ENCODE measurements around the gene CFAP61.

CFAP61 gene

GRCh38 chr20:20365480-20366161 is 313.3 kb downstream of the CFAP61 start:
- TF ChIP-seq ZIC2 (tag by site-specific recombination; IDR thresholded peaks at IDR 0.05) = no peak
- TF ChIP-seq ZNF501 (tag by site-specific recombination; IDR thresholded peaks at IDR 0.05) = no peak
- TF ChIP-seq ZXDB (tag by site-specific recombination; IDR thresholded peaks at IDR 0.05) = no peak
- TF ChIP-seq MEIS1 (CRISPR knock-in tag; IDR thresholded peaks at IDR 0.05; ENCODE audit: borderline replicate concordance) = no peak
- Histone ChIP-seq H3K9me3 (ENCODE audit: control insufficient read depth, insufficient read depth, low read depth, low read length) (no peaks in the 10 kb centered on the region), H3K4me3 (ENCODE audit: low read depth, low read length) (no peak overlapping the region), H3K36me3 (ENCODE audit: control insufficient read depth in 2 of 2, insufficient read depth in 1 of 2, low read length in 2 of 2) (no peaks in the 10 kb centered on the region), H3K27ac (ENCODE audit: extremely low read depth, low read depth, low read length) (no peak overlapping the region), H3K4me1 (ENCODE audit: control insufficient read depth, insufficient read depth, low read length) (peaks cover 11% of the 10 kb centered on the region; the same call in 1 of the 2 replicates)
- POLR2A ChIA-PET = no interaction called here
- CTCF ChIA-PET = interaction anchor here (0.6 kb wide), 1 partner anchor 182 kb away, joined by 3 read pairs; no protein-coding TSS in a partner anchor

GRCh38 chr20:20366551-20366875 is 314.2 kb downstream of the CFAP61 start:
- Histone ChIP-seq H3K9me3 (ENCODE audit: control insufficient read depth, insufficient read depth, low read depth, low read length) (no peaks in the 10 kb centered on the region), H3K36me3 (ENCODE audit: control insufficient read depth in 2 of 2, insufficient read depth in 1 of 2, low read length in 2 of 2) (no peaks in the 10 kb centered on the region), H3K4me1 (ENCODE audit: control insufficient read depth, insufficient read depth, low read length) (peaks cover 11% of the 10 kb centered on the region; the same call in 1 of the 2 replicates), H3K4me3 (ENCODE audit: low read depth, low read length) (no peak overlapping the region), H3K27ac (ENCODE audit: extremely low read depth, low read depth, low read length) (no peak overlapping the region)
- ChIA-PET CTCF (interaction anchor here (0.7 kb wide), 1 partner anchor 33 kb away, joined by 4 read pairs; no protein-coding TSS in a partner anchor), POLR2A (no interaction called here)
- TF ChIP-seq ZNF19 (tag by site-specific recombination; IDR thresholded peaks at IDR 0.05; ENCODE audit: low read depth) (no peak), ZFHX2 (tag by site-specific recombination; conservative IDR thresholded peaks at IDR 0.05) (no peak), ZNF211 (tag by site-specific recombination; IDR thresholded peaks at IDR 0.05; ENCODE audit: low read depth) (no peak), ZBTB20 (tag by site-specific recombination; IDR thresholded peaks at IDR 0.05) (no peak), ZNF324 (tag by site-specific recombination; IDR thresholded peaks at IDR 0.05) (no peak), ZNF843 (tag by site-specific recombination; IDR thresholded peaks at IDR 0.05) (no peak), ZNF48 (tag by site-specific recombination; IDR thresholded peaks at IDR 0.05) (no peak), ZBTB21 (tag by site-specific recombination; IDR thresholded peaks at IDR 0.05) (no peak), GLIS2 (tag by site-specific recombination; IDR thresholded peaks at IDR 0.05) (no peak)

GRCh38 chr20:20366876-20367574 is 314.7 kb downstream of the CFAP61 start:
- no peaks in the 10 kb centered on the region for H3K36me3 ChIP-seq (ENCODE audit: control insufficient read depth in 2 of 2, insufficient read depth in 1 of 2, low read length in 2 of 2)
- no peaks in the 10 kb centered on the region for H3K9me3 ChIP-seq (ENCODE audit: control insufficient read depth, insufficient read depth, low read depth, low read length)
- H3K4me3 ChIP-seq (ENCODE audit: low read depth, low read length) = no peak overlapping the region
- no peak overlapping the region for H3K27ac ChIP-seq (ENCODE audit: extremely low read depth, low read depth, low read length)
- ChIA-PET CTCF (interaction anchor here (0.7 kb wide), 1 partner anchor 34 kb away, joined by 4 read pairs; no protein-coding TSS in a partner anchor), POLR2A (no interaction called here)
- peaks cover 11% of the 10 kb centered on the region; the same call in 1 of the 2 replicates for H3K4me1 ChIP-seq (ENCODE audit: control insufficient read depth, insufficient read depth, low read length)
- TF ChIP-seq KLF16 (tag by site-specific recombination; IDR thresholded peaks at IDR 0.05) (no peak), ZNF362 (tag by site-specific recombination; IDR thresholded peaks at IDR 0.05) (no peak), ZBTB7A (tag by site-specific recombination; IDR thresholded peaks at IDR 0.05; ENCODE audit: low read depth) (no peak), HOXA7 (CRISPR knock-in tag; IDR thresholded peaks at IDR 0.05; ENCODE audit: borderline replicate concordance) (no peak), ZSCAN5A (tag by site-specific recombination; IDR thresholded peaks at IDR 0.05) (no peak), ZNF529 (tag by site-specific recombination; IDR thresholded peaks at IDR 0.05; ENCODE audit: insufficient replicate concordance) (no peak), ZNF521 (tag by site-specific recombination; IDR thresholded peaks at IDR 0.05) (no peak)
